DND-41 (cell line): ENCODE data around the gene NOX4.

Experiments used
- ATAC-seq: fragments of 200-7000 bp; cut with Tn5 transposase; 3 replicates; pipeline ENCODE4 v1.9.1; 2021; ENCODE audit warnings: low read depth; ENCODE audit not compliant: insufficient read depth
- DNase-seq: peaks from one replicate; pipeline ENCODE4 v3.0.0-alpha.2; 2020
- H2AFZ ChIP-seq: 2 replicates; pipeline ENCODE4 v1.6.0; 2012; ENCODE audit warnings: low read depth, low read length
- H3K27ac ChIP-seq: 2 replicates; pipeline ENCODE4 v1.5.1; 2012; ENCODE audit warnings: low read length, inconsistent platforms
- H3K27me3 ChIP-seq: fragments of 200-600 bp; sonication (generic); 2 replicates; pipeline ENCODE4 v1.6.0; 2012; ENCODE audit warnings: low read length, mild to moderate bottlenecking, inconsistent platforms; ENCODE audit not compliant: insufficient read depth, poor library complexity
- H3K36me3 ChIP-seq: 2 replicates; pipeline ENCODE4 v1.5.1; 2012; ENCODE audit warnings: low read length, inconsistent platforms; ENCODE audit not compliant: insufficient read depth
- H3K4me1 ChIP-seq: 2 replicates; pipeline ENCODE4 v1.5.1; 2012; ENCODE audit warnings: mild to moderate bottlenecking, low read length; ENCODE audit not compliant: insufficient read depth
- H3K4me2 ChIP-seq: 2 replicates; pipeline ENCODE4 v1.6.0; 2012; ENCODE audit warnings: mild to moderate bottlenecking, moderate library complexity, low read length, inconsistent platforms; ENCODE audit not compliant: insufficient read depth
- H3K4me3 ChIP-seq, 2 experiments: fragments of 200-600 bp in 1 of 2; shearing (Covaris generic) in 1 of 2; 2 replicates each; pipeline ENCODE4 v1.5.1; 2012 to 2016; ENCODE audit warnings: inconsistent platforms in 2 of 2, low read length in 2 of 2, mild to moderate bottlenecking in 2 of 2, low read depth in 1 of 2, moderate library complexity in 1 of 2
- H3K79me2 ChIP-seq: 2 replicates; pipeline ENCODE4 v1.6.0; 2012; ENCODE audit warnings: low read length, inconsistent platforms; ENCODE audit not compliant: insufficient read depth
- H3K9ac ChIP-seq: 2 replicates; pipeline ENCODE4 v1.6.0; 2012; ENCODE audit warnings: low read depth, mild to moderate bottlenecking, inconsistent platforms, low read length, moderate library complexity
- H3K9me3 ChIP-seq: 2 replicates; pipeline ENCODE4 v1.5.1; 2012; ENCODE audit warnings: low read length, moderate library complexity, mild to moderate bottlenecking, inconsistent platforms; ENCODE audit not compliant: insufficient read depth, severe bottlenecking
- H4K20me1 ChIP-seq: 2 replicates; pipeline ENCODE4 v1.6.0; 2012; ENCODE audit warnings: low read length; ENCODE audit not compliant: insufficient read depth
- EZH2 ChIP-seq: IDR thresholded peaks from 3 replicates; pipeline ENCODE4 v1.6.1; 2012; ENCODE audit warnings: borderline replicate concordance, low read depth, mild to moderate bottlenecking, moderate library complexity, low read length, inconsistent platforms; ENCODE audit not compliant: severe bottlenecking
- TF ChIP-seq, protein P1 (sequence below): IDR thresholded peaks from 2 replicates; pipeline ENCODE4 v1.5.1; 2012; ENCODE audit warnings: borderline replicate concordance, low read length, moderate library complexity, mild to moderate bottlenecking; ENCODE audit not compliant: poor library complexity, severe bottlenecking; ENCODE audit errors: extremely low read depth

NOX4 gene

DNA sequence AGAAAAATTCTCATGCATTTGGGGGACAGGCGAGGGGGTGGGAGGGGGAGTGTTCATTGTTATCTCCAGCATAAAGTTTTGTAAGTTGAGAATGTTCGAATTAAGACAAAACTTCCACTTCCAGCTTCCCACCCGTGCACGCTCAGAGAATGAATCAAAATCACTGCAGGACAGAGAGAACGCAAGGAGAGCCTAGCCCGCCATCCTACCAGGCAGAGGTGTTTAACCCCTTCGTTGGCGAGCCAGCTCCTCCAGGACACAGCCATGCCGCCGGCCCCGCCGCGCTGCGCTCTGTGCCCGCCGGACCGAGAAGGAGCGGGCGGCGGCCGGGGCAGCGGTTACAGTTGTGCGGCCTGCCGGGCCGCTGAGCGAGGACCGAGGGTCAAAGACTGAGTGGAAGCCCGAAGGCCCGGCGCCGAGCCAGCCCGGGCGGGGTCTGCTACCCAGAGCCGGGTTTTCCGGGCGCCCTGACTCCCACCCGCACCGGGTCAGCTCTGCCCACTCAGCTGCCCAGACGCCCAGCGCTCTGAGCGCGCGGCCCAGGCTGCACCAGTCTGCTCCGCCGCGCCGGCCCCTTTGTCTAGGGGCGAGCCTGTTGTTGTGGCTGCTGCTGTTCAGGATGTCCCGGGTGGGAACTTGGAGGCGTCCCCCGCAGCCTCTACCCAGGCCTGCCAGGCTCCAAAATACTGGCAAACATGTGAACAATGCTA lies at the start of gene NOX4:
Gene NOX4, minus strand, starts transcription at position 395 of the 710 bp plus-strand sequence. Its CDS starts 129 bp downstream, at position 266.
- H3K4me3 ChIP-seq = no peak within 1 kb of the TSS
- peaks cover 2% of the 10 kb centered on the region for H3K27me3 ChIP-seq
- H3K27ac ChIP-seq = no peak within 1 kb of the TSS
- TF ChIP-seq EZH2 = no peak
- TF ChIP-seq, protein P1, sequence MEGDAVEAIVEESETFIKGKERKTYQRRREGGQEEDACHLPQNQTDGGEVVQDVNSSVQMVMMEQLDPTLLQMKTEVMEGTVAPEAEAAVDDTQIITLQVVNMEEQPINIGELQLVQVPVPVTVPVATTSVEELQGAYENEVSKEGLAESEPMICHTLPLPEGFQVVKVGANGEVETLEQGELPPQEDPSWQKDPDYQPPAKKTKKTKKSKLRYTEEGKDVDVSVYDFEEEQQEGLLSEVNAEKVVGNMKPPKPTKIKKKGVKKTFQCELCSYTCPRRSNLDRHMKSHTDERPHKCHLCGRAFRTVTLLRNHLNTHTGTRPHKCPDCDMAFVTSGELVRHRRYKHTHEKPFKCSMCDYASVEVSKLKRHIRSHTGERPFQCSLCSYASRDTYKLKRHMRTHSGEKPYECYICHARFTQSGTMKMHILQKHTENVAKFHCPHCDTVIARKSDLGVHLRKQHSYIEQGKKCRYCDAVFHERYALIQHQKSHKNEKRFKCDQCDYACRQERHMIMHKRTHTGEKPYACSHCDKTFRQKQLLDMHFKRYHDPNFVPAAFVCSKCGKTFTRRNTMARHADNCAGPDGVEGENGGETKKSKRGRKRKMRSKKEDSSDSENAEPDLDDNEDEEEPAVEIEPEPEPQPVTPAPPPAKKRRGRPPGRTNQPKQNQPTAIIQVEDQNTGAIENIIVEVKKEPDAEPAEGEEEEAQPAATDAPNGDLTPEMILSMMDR = no peak
- ATAC-seq = no peak
- no peaks in the 10 kb centered on the region for H3K4me1 ChIP-seq
- H3K9me3 ChIP-seq = no peaks in the 10 kb centered on the region
- no peaks in the 10 kb centered on the region for H4K20me1 ChIP-seq
- H3K36me3 ChIP-seq = no peaks in the 10 kb centered on the region
- H3K9ac ChIP-seq = no peak within 1 kb of the TSS
- no peak within 1 kb of the TSS for H3K4me2 ChIP-seq
- no peak within 1 kb of the TSS for H2AFZ ChIP-seq
- no peak for DNase-seq
- no peaks in the 10 kb centered on the region for H3K79me2 ChIP-seq

DNA sequence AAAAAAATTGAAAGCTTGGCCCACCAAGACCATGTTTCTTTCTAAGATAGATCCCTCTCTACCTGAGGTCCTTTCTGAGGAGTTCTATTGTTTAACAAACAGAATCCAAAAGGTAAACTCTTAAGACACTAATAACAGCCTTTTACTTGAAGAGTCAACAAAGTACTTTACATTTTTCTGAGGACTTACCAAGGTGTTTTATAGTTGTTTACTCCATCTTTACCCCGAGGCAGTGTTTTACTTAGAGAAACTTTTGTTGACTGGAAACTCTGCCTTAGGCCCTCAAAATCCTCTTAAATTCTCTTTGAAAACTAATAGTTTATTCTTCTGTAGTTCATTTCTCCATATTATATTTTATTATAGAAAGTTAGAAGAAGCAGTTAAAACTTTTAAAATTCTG lies 49.7 kb upstream of the NOX4 start:
- H3K27ac ChIP-seq = no peak overlapping the region
- no peak for ATAC-seq
- no peak overlapping the region for H2AFZ ChIP-seq
- no peaks in the 10 kb centered on the region for H3K36me3 ChIP-seq
- H3K79me2 ChIP-seq = no peaks in the 10 kb centered on the region
- no peak for DNase-seq
- H4K20me1 ChIP-seq = no peaks in the 10 kb centered on the region
- H3K9me3 ChIP-seq = no peaks in the 10 kb centered on the region
- TF ChIP-seq, protein P1 = no peak
- no peak for TF ChIP-seq EZH2
- H3K4me3 ChIP-seq = no peak overlapping the region
- H3K4me1 ChIP-seq = no peaks in the 10 kb centered on the region
- H3K9ac ChIP-seq = no peak overlapping the region
- no peaks in the 10 kb centered on the region for H3K27me3 ChIP-seq
- no peak overlapping the region for H3K4me2 ChIP-seq

DNA sequence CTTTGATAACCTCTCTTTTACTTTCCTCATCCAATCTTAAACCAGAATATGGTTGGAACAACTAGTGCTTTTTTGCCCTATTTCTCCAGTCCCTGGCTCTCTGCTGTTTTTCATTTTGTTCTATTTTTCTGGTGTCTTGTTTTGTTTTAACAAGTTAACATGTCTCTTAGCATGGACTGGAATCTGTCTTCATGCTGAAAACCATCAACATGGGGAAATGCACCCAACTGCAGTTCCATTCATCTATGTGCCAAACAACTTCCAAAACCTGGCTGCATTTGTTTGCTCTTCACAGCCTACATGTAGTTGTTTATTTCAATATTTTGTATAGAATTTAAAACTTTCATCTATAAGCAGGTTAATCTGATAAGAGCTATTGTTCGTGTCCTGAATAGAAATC lies 46.8 kb upstream of the NOX4 start:
- Histone ChIP-seq H3K9ac (no peak overlapping the region), H3K27me3 (no peaks in the 10 kb centered on the region), H3K4me2 (no peak overlapping the region), H4K20me1 (no peaks in the 10 kb centered on the region), H2AFZ (no peak overlapping the region), H3K9me3 (no peaks in the 10 kb centered on the region), H3K4me3 (no peak overlapping the region), H3K4me1 (no peaks in the 10 kb centered on the region), H3K79me2 (no peaks in the 10 kb centered on the region), H3K27ac (no peak overlapping the region), H3K36me3 (no peaks in the 10 kb centered on the region)
- DNase-seq (no peak), ATAC-seq (no peak)
- TF ChIP-seq, protein P1 = no peak
- no peak for TF ChIP-seq EZH2
